Subcutaneous adipose tissue (tissue), 4 donors: ENCODE data around the gene DCC. TPM values are rescaled to one million over a fixed set of nuclear protein-coding genes. Genes with fewer than 3 reads are reported as not detected.

Source experiments
- total RNA-seq, 4 donors: library from RNA; depleted of rRNA; stranded (reverse); fragments of >200 nt; gene quantifications; one replicate each; pipeline ENCODE4 v1.1.0, GENCODE V29; 2016
- TF ChIP-seq, protein P1 (sequence below): fragments of 450-650 bp; IDR thresholded peaks from one replicate; pipeline ENCODE4 v1.5.1; 2016; ENCODE audit warnings: low read depth, mild to moderate bottlenecking, control low read depth, antibody characterized with exemption, moderate library complexity

DCC gene
- total RNA-seq, 4 donors from 2014 or later = not detected

DNA sequence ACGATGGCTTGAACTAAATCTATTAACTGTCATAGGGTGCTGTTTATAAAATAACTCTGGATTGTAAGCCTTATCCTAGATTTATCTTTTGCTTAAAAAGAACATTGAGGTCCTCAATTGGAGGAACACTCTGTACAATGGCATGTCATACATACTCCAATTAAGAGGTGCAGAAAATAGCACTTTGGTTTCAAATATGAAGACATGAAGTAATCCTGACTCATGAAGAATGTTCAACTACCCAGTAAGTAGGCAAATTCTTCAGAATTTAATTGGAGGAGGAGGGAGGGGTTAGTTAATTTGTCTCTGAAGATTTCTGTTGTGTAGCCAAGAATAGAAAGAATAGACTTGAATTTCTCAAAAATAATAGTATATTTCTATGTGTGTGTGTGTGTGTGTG, 36.1 kb downstream of the DCC start:
- TF ChIP-seq, protein P1, sequence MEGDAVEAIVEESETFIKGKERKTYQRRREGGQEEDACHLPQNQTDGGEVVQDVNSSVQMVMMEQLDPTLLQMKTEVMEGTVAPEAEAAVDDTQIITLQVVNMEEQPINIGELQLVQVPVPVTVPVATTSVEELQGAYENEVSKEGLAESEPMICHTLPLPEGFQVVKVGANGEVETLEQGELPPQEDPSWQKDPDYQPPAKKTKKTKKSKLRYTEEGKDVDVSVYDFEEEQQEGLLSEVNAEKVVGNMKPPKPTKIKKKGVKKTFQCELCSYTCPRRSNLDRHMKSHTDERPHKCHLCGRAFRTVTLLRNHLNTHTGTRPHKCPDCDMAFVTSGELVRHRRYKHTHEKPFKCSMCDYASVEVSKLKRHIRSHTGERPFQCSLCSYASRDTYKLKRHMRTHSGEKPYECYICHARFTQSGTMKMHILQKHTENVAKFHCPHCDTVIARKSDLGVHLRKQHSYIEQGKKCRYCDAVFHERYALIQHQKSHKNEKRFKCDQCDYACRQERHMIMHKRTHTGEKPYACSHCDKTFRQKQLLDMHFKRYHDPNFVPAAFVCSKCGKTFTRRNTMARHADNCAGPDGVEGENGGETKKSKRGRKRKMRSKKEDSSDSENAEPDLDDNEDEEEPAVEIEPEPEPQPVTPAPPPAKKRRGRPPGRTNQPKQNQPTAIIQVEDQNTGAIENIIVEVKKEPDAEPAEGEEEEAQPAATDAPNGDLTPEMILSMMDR = no peak

DNA sequence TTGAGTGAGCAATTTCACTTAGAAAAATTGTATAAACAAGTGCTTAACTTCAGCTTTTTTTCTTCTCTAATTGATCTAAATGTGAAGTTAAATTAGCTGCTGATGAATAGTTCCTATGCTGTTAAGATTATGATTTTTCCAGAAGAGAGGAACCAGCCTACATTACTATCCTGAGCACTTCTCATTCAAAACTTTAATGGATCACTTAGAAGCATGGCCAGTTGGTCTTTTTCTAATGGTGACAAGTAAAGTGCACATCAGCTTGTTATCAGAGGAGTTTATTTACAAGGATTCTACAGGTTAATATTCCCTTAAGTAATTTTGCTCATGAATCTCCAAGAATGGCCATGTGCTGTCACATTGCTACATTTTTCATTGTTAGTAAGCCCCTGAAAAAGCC, 37.1 kb downstream of the DCC start:
- TF ChIP-seq, protein P1 = no peak

DNA sequence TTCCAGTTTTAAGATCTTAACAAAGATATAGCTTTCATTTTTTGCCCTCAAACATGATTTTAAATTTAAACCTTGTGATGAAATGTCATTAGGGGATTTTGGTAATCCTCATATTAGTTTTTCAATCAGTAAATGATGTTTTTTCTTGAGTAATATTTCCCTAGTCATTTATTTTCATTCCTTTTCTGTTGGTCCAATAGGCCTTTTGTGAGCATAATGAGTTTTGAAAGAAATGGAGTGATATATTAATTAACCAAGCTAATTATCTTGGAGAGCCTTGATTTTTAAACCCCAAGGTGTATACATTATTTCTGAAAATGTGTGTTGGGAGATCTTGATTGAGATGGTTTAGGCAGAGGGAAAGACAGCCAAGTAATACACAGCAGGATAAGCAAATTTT, 46.3 kb downstream of the DCC start:
- TF ChIP-seq, protein P1 = no peak

DNA sequence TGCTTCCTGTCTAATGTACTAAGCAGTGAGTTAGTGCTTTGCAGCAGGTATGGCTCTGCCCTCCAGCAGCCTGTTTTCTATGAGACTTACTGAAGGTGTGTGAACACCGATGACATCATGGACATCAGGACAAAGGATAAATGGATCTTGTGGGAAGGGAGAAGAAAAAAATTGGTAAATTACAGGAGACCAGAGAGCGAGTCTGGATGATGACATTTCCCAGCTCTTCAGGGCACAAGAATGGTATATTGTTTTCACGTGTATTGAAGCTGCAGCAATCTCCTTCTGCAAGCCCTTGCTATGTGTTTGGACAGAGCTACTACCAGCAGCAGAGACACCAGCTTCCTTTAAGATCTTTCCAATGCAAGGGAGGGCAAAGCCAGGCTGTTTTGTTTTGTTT, 47.2 kb downstream of the DCC start:
- TF ChIP-seq, protein P1 = no peak

DNA sequence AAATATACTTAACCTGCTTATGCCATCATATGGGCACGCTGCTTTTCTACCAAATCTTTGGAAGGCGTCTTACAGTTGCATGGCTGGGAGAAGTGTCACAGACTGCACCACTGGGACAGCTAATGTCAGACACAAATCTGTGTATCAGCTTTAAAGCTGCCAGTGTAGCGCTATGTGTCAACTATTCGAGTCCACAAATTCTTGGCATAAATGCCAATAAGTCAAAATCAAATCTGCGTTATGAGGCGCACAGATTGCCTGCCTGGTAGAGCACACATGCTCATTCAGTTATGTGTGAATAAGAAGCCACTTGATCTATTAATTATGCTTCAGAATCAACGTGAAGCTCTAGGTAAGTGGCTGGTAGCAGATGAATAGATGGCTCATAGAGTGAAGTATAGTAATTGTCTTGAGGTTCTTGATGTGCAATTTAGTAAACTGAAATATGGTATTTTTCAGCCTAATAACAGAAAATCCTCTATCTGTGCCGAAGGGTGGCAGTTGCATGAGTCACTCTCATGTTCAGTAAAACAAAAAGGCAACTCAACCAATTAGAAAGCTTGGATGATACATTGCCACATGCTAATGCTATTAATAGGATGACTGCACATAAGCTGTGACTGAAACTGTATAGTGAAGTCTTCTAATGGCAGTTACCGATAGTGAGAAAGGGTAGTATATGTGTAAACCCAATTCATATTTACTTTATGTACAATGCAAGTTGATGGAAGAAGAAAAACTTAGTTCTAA, 52.0 kb downstream of the DCC start:
- TF ChIP-seq, protein P1 = no peak

DNA sequence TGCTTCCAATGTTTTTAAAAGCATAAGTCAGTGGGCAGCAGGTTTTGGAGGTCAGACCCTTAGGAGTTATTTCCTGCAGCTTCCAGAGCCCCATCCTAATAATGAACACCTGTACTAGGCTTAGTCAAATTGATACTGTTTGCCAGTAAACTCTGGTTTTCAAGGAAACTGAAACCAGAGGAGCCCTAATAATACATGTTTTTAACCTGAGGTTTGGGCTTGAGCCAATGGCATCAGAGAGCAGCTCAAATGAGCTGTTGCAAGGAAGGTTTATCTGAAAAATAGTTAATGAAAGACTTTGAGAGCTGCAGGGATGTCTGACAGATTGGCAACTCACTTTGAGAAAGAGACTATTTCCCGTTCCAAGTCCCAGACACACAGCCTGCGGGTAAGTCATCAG, 54.6 kb downstream of the DCC start:
- TF ChIP-seq, protein P1 = no peak

DNA sequence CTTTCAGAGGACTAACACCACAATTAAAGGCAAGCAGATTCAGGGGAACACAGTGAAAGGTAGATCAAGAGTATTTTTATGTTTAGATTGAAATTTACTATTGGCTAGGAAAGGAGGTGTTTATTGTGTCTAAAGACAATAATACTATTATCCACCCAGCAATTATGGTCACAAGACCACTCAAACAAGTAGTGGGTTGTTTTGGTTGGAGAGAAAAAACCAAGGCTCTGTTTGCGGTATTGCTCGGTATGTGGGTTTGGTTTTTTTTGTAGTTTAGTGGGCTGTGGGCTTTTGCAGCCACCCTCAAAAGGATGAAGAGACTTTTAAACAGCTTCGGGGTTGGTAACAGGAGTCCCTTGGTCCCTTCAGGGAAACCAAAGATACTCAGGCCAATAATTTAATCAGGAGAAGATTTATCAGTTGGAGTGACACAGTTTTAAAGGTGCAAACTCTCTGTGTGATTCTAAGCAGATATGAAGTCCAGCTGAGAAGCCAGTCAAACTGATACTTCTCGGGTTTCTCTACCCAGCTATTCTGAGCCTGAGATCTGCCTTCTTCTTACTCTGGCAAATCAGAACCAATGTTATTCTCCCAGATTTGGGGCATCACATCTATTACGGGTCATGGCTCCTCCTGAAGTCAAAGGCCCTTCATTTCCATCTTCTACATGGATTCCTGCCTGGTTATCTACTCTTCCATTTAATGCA, 55.3 kb downstream of the DCC start:
- TF ChIP-seq, protein P1 = no peak
